Stimulated activated CD8-positive, alpha-beta memory T cell treated with anti-CD3 and anti-CD28 coated beads, Interleukin-7, amount 100 ng/mL, for 48 hours (primary cell): ENCODE results near the gene DHRS3.
"Not testable (repeated sequence)": the region's sequence is repeated elsewhere in the genome, so short reads cannot be mapped to it uniquely, and the experiment has no call there.

ENCODE experiments used
- DNase-seq, 2 donors: peaks; one replicate each; pipeline ENCODE4 v3.0.0-alpha.2; 2020; ENCODE audit warnings: low read depth in 1 of 2; ENCODE audit errors: extremely low read depth in 1 of 2

Gene DHRS3

GRCh38 chr1:12580054-12580887, 37.7 kb downstream of the DHRS3 start:
- DNase-seq = no peak

DNA sequence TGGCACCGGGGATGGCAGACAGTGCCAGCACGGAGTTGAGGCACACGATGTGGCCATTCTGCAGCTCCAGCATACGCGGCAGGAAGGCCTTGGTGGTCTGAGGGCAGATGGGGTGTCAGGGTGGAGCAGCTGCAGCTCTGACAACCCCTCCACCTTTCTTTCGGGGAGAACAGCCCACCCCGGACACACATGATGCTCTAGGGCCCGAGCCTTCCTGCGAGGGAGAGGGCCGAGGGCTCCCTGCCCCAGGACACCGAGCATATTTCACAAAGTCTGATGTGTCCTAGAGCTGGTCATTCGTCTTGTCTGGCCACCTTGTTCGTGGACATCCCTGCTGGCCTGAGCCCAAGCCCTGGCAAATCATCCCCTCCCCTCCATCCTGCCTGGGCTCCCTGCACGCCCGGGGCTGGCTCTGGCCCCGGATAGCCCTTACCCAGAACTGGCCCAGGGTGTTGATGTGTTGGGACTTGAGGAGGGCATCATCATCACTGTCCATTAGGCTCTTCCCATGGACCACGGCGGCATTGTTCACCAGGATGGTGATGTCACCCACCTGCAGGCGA, 39.1 kb downstream of the DHRS3 start:
- DNase-seq = no peak

GRCh38 chr1:12577020-12577419, 41.0 kb downstream of the DHRS3 start:
- no peak for DNase-seq

DNA sequence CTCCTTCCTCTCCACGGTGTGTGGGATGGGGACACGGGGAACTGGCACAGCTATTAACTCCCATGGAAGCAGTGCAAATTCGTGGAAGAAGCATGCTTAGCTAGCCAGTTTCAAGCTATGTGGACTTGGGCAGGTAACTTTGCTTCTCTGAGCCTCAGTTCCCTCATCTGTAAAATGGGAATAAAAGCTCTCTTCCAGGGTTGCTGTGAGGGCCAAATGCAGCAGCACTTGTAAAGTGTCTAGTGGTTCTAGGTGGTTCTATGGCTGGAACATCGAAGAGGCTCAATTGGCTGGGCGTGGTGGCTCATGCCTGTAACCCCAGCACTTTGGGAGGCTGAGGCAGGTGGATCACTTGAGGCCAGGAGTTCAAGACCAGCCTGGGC, 43.3 kb downstream of the DHRS3 start:
- DNase-seq = no peak

DNA sequence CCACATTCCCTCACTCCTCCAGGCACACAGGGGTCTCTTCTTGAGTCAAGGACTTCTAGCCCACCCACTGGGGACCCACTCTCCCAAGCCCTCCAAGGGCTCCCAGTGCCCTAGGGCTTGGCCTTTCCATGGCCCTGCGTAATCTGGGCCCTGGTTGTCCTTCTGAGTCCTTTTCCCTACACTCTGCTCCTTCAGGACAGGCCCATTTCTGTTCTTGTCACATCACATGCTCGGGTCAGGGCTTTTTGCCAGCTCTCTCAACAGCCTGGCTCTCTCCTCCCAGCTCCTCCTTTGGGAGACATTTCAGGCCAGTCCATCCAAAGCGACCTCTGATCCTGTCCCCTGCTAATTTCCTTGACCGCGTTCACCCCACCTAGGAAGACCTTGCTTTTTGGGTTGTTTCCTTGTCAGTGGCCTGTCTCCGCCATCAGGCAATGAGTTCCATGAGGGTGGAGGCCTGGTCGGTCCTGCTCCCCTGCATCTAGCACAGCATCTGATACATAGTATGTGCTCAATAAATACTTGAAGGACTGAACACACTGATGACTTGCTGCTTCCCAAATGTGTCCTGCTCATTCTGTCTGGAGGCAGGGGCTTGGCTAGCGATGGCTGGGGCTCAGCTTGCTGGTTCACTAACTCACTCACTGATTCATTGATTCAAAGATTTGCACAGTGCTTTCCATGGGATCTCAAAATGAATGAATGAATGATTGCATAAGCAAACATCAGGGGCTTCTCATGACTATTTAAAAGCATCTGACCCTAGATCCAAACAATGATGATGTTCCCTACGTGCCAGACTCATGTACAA, 44.8 kb downstream of the DHRS3 start:
- no peak for DNase-seq

DNA sequence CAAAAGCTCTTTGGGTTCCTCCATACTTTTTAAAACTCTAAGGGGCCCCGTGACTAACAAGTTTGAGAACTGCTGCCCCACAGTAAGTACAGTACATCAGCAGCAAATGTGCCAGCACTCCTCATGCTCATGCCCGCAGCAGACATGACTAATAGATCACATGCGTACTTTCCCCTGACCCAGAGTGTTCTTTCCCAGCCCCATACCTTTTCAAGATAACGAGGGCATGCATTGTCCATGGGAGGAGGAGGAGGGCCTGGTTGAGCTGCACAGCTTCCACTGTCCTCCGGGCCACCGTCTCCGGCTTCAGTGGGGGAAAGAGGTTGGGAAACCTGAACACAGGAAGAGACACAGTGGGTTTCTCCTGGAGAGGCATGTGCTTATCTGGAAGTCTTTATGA, 45.5 kb downstream of the DHRS3 start:
- no peak for DNase-seq

- DNase-seq = no peak
Measured at GRCh38 chr1:12570291-12570690, 47.7 kb downstream of the DHRS3 start.

GRCh38 chr1:12568009-12568767, 49.8 kb downstream of the DHRS3 start:
- no peak for DNase-seq

- DNase-seq = no peak
Measured at GRCh38 chr1:12567288-12567819, 50.7 kb downstream of the DHRS3 start.

- no peak for DNase-seq
Measured at GRCh38 chr1:12566484-12567287, 51.3 kb downstream of the DHRS3 start.

GRCh38 chr1:12565966-12566352, 52.1 kb downstream of the DHRS3 start:
- DNase-seq = no peak

- DNase-seq = no peak
Measured at GRCh38 chr1:12565094-12565965, 52.7 kb downstream of the DHRS3 start.

- DNase-seq = not testable (repeated sequence)
Measured at GRCh38 chr1:12564251-12564650, 53.8 kb downstream of the DHRS3 start.

GRCh38 chr1:12562955-12563576, 54.9 kb downstream of the DHRS3 start:
- no peak for DNase-seq

- DNase-seq = no peak
Measured at GRCh38 chr1:12561121-12561520, 56.9 kb downstream of the DHRS3 start.

DNA sequence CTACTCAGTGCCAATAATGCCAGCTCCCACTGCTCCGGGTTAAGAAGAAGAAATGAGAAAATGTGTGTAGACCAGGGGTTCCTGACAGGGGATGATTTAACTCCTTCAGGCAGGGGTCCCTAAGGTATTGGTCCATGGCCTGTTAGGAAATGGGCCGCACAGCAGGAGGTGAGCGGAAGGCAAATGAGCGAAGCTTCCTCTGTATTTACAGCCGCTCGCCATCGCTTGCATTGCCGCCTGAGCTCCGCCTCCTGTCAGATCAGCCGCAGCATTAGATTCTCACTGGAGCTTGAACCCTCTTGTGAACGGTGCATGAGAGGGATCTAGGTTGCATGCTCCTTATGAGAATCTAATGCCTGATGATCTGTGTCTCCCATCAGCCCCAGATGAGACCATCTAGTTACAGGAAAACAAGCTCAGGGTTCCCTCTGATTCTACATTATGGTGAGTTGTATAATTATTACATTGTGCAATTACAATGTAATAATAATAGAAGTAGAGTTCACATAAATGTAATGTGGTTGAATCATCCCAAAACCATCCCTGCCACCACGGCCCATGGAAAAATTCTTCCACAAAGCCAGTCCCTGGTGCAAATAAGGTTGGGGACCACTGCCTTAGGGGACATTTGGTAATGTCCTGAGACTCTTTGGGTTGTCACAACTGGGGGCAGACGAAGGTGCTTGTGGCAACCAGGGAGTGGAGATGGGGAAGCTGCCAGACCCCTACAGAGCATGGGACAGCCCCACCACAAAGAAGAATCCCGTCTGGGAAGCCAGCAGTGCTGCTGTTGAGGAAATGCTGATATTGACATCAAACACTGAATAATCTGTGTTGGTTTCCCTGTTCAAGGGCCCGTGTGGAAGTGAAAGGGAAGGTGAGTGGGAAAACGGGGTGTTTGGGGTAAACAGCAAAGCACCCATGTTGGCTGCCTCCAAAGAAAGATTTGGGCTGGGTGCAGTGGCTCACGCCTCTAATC, 60.8 kb downstream of the DHRS3 start:
- no peak for DNase-seq

DNA sequence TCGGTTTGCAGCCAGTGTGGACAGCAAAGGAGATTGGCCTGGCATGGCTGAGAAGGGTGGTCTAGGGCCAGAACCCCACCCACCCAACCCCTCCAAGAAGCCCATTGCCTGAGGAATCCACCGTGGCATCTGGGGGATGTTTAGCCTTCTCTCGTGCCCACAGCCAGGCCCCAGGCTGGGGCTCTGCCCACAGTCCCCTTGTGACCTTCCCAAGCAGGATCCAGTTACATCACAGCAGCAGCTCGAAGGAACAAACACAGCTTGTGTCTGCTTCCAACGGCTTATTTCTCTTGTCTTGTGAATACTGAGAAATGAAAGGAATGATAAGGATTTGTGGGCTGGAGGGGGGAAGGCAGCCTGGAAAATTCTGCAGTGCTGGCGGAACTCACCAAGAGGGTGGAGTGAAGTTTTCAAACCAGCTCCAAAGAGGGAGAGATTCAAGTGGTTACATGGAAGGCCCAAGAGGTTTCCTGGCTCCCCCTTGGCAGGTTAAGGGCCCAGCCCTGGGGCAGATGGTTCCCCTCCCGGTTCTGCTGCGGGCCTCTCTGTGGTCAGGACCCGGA, 61.6 kb downstream of the DHRS3 start:
- no peak for DNase-seq
